HG03159 (cell line): ENCODE measurements around the gene ABCB11.
"Not testable (repeated sequence)": the region's sequence is repeated elsewhere in the genome, so short reads cannot be mapped to it uniquely, and the experiment has no call there.

Experiments
- ATAC-seq: cut with Tn5 transposase; IDR thresholded peaks from one replicate; pipeline ENCODE4 v1.9.1; 2021; ENCODE audit warnings: mild to moderate bottlenecking, moderate library complexity; ENCODE audit not compliant: unreplicated experiment

Gene ABCB11

GRCh38 chr2:169031202-169031601 lies at the start of gene ABCB11:
Gene ABCB11 (minus strand): TSS chr2:169031324. CDS start chr2:169018125, 13,199 bp downstream.
- no peak for ATAC-seq

- peak; percentile 93 for ATAC-seq
These were observed 49.3 kb upstream of the ABCB11 start for GRCh38 chr2:169080250-169081069.

DNA sequence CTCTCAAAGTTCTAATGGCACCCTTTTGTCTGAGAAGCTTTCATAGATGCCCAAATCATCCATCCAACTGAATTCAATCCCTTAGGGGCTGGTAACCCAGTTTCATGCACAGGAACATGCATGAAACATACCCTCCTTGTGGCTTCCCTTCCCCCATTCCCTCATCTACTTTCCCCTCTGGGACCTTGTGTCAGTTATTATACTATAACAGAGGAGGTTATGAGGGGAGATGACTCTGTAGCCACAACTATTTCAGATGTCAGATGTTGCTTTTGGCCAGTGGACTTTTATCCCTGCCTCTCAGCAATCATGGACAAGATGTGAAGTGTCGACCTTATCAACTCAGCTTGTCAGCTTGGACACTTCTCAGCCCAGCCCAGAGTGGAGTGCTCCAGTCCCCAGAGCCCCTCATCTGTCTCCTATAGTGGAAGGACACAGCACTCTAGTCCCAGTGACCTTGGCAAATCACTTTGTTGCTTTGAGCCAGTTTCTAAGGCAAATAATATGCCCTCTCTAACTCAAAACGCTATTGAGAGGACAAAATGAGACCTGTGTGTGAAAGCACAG lies 46.6 kb upstream of the ABCB11 start:
- ATAC-seq = no peak

- no peak for ATAC-seq
These were observed 43.0 kb upstream of the ABCB11 start for GRCh38 chr2:169073963-169074751.

DNA sequence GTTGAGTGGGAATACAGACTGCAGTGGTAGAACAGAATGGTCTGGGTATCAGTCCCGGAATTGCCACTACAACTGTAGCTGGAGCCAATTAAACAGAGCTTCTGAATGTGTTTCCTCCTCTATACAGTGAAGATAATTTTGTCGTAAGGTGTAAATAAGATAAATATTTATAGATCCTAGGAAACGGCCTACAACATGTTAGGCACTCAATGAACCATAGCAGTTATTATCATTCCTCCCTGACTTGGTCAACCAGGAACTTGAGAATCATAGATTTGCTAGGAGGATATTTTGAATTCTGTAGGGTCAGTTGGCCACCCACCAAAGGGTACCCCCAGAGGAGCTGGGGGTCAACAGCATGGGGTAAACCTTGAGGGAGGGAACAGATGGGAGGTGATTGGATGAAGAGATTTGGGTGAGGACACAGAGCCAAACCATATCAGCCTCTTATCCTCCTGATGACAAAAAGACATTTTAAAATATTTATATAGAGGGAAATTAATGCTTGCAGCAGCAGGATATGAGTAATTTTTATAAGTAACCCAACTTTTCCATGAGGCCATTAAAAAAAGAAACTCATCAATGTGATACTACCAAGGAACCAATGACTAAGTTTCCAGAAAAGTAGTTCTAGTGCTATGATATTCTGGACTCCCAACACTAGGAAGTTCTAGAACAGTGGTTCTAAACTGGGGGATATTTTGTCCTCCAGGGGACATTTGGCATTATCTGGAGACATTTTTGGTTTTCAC lies 42.3 kb upstream of the ABCB11 start:
- ATAC-seq = no peak

DNA sequence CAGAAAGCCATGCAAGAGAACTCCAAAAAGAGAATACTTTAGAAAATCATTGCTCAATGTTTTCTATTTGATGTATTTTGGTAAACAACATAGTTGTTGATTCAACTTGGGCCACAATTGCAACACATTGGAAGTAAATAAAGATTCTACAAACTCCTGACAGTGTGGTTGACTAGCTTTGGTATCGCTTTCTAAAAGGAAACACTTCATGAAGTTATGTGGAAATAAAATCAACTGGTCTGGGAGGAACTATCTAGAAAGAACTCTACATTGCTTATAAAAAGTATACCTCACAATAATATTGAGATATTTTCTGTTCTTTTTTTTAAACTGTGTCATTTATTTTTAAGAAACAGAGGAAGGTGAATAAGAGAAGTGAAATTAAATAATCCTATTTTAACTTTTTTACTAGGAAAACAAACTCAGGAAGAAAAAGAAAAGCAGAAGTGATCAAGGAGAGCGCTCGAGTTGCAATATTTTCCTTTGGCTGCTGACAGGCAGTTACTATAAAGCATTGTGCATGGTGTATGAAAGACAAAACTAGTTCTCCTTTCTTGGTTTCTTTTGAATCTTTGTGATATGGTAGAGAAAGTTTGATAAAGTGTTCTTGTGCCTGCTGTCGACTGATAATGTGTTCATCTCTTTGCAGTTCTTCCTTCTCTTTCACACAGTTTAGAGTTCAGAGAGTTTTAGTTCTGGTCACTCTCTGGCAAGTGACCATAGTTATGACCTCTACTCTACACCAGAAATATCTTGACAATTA lies 41.2 kb upstream of the ABCB11 start:
- peak; percentile 59 for ATAC-seq

- no peak for ATAC-seq
These were observed 40.3 kb upstream of the ABCB11 start for GRCh38 chr2:169071455-169071854.

DNA sequence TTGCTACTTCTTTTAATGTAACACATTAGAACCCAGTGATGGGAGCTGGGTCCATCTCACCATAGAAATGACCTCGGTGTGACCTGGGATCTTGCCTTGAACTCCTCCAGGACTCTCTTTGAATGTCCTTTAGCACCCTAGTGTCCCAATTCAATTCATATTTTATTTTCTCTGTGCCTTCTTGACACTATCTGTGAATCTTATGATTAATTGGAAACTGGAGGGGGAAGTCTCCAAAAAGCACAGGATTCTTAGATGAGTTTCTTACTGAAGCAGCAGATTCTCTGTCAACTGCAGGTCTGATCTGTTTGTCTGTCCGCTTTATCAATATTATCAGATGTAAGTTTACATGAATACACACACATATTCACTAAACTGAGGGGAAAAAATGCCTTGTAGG lies 38.7 kb upstream of the ABCB11 start:
- no peak for ATAC-seq

- no peak for ATAC-seq
These were observed 38.2 kb upstream of the ABCB11 start, which contains the start of gene DHRS9 for GRCh38 chr2:169069341-169069740. Gene DHRS9 (plus strand): TSS chr2:169069563. CDS start chr2:169081582, 12,019 bp downstream.

DNA sequence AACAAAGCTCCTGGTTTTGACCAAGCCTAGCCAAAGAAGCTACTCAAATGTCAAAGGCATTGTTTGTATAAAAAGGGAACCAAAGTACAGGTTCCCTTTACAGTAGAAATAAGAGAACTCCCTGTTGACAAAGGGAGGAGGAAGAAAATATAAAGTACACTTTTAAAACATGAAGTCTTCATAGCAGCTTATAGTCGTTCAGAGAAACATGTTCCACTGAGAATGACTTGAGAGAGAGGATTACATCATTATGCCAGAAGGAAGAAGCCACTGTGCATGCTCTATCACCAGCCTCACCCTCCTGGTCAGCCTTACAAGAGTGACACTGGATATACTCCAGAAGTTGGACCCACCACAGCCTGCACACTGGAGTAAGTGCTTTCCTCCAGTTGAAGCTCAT lies 35.8 kb upstream of the ABCB11 start:
- no peak for ATAC-seq

GRCh38 chr2:169065864-169066517 lies 34.9 kb upstream of the ABCB11 start:
- no peak for ATAC-seq

DNA sequence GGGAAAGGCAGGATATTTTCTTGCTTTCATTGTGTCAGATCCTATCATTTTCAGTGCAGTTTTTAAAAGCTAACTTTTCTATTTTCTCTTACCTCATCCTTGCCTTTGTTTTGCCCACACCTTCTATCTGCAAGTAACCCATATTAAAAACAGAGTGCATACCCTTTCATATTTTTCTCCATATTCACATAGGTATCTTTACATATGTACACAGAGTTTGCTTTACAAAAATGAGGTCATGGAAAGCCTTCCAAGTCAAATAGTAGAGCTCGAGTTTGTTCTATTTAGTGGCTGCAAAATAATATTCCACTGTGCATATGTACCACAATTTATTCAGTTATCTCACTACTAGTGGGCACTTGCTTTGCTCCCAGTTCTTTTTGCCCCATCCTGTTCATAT lies 34.3 kb upstream of the ABCB11 start:
- ATAC-seq = no peak

DNA sequence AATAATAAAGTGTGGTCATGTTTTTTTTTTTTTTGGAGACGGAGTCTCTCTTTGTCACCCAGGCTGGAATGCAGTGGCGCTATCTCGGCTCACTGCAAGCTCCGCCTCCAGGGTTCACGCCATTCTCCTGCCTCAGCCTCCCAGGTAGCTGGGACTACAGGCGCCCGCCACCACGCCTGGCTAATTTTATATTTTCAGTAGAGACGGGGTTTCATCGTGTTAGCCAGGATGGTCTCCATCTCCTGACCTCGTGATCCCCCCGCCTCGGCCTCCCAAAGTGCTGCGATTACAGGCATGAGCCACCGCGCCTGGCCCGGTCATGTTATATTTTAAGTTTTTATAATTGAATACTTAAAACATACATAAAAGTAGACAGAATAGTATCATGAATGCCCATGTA lies 33.1 kb upstream of the ABCB11 start:
- not testable (repeated sequence) for ATAC-seq

- ATAC-seq = not testable (repeated sequence)
These were observed 23.5 kb upstream of the ABCB11 start for GRCh38 chr2:169054575-169054974.

DNA sequence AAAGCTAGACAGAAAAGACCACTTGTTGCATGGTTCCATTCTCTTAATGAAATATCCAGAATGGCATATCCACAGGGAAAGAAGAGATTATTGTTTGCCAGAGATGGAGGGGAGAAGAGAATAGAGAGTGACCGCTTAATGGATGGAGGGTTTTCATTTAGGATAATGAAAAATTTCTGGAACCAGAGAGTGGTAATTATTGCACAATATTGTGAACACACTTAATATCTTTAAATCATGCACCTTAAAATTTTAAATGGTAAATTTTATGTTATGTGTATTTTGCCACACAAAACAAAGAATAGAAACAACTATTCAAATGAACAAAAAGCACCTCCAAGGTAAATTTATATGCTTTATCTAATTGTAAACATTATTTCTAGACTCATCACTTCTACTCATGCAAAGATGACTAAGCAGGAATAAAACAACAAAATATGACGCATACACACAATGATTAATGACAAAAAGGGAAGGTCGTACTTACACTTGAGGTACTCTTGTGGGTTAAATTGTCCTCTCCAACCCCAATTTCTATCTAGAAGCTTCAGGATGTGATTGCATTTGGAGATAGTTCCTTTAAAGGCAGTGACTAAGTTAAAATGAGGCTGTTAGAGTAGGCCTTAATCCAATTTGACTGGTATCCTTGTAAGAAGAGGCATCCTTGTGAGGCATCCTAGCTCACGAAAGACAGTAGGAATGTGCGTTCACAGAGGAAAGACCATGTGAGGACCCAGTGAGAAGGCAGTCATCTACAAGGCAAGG lies 19.5 kb upstream of the ABCB11 start:
- no peak for ATAC-seq

GRCh38 chr2:169049142-169049541 lies 18.0 kb upstream of the ABCB11 start:
- ATAC-seq = no peak

- ATAC-seq = no peak
These were observed 16.4 kb upstream of the ABCB11 start for GRCh38 chr2:169047256-169048250.
